ENCODE measurements around the gene PVR. TPM values are rescaled to one million over a fixed set of nuclear protein-coding genes. Genes with fewer than 3 reads are reported as not detected.

PVR gene
- polyA plus RNA-seq, 1 of the 3 experiments (the other 2 are of a cell fraction) = 90.8 TPM

DNA sequence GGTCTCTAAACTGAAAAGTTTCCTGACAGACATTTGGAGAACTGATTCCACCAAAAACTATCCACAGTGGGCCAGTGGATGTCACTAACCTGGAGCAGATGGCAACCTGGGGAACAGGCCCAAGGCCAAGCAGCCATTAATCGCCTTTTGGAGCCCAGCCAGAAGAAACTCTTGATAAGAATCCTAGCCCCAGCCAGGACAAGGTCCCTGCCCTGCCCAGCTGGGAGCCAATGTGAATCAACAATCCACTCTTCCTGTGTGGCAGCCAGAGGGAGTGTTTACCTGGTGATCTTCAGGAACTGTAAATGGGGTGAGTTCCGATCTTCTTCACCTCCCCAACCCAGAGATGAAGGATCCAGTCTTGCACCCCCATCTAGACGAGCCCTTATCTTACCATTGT lies 44.8 kb upstream of the PVR start (continued):
- TF ChIP-seq, protein P1, sequence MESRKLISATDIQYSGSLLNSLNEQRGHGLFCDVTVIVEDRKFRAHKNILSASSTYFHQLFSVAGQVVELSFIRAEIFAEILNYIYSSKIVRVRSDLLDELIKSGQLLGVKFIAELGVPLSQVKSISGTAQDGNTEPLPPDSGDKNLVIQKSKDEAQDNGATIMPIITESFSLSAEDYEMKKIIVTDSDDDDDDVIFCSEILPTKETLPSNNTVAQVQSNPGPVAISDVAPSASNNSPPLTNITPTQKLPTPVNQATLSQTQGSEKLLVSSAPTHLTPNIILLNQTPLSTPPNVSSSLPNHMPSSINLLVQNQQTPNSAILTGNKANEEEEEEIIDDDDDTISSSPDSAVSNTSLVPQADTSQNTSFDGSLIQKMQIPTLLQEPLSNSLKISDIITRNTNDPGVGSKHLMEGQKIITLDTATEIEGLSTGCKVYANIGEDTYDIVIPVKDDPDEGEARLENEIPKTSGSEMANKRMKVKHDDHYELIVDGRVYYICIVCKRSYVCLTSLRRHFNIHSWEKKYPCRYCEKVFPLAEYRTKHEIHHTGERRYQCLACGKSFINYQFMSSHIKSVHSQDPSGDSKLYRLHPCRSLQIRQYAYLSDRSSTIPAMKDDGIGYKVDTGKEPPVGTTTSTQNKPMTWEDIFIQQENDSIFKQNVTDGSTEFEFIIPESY (IDR thresholded peaks at IDR 0.05; ENCODE audit: borderline replicate concordance, low read depth) = no peak
- TF ChIP-seq MEF2A (IDR thresholded peaks at IDR 0.05; ENCODE audit: borderline replicate concordance, low read depth) (no peak), SMC3 (IDR thresholded peaks at IDR 0.05; ENCODE audit: low read depth, low read length) (no peak), JUND (IDR thresholded peaks at IDR 0.05) (no peak), EP300 (IDR thresholded peaks at IDR 0.05; ENCODE audit: borderline replicate concordance in 1 of 2, low read depth in 1 of 2, low read length in 1 of 2) (no peak), FOXM1 (IDR thresholded peaks at IDR 0.05; ENCODE audit: low read depth) (no peak), FOSL2 (IDR thresholded peaks at IDR 0.05; ENCODE audit: borderline replicate concordance, low read depth) (no peak), GATA2 (CRISPR knock-in tag; IDR thresholded peaks at IDR 0.05) (no peak), EZH2phosphoT487 (IDR thresholded peaks at IDR 0.05; ENCODE audit: borderline replicate concordance, low read depth) (no peak), NRF1 (IDR thresholded peaks at IDR 0.05; ENCODE audit: low read depth, low read length) (no peak)

DNA sequence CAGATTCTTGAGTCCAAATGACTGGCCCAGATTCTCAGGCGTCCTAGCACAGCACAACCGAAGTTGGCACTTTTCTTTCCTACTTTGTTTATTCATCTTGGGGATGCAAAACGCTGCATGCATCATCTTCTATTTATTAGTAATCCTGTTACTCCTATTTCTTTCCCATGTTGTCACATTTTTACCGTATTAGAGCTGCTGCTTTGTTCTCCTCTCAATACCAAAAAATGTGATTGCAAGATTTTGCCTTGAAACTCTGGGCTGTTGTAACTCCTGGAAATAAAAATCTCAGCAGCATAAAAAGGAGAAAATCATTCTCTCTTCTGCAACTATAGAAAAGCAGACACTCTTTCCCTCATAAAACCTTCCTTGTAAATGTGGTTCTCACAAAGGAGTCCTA lies 43.2 kb upstream of the PVR start:
- H3K79me2 ChIP-seq (ENCODE audit: insufficient read depth) = no peaks in the 10 kb centered on the region
- peaks cover 33% of the 10 kb centered on the region for H3F3A ChIP-seq (replicated peaks; ENCODE audit: insufficient read depth)
- H3K4me1 ChIP-seq (ENCODE audit: control insufficient read depth in 1 of 2, insufficient read depth in 2 of 2, low read depth in 1 of 2, low read length in 1 of 2) = peaks cover 0 to 10% of the 10 kb centered on the region in 2 experiments; a peak in 2 of 4 replicates
- H3K4me2 ChIP-seq = no peak overlapping the region
- no peaks in the 10 kb centered on the region for H3K27me3 ChIP-seq (ENCODE audit: insufficient read depth)
- peak overlapping the region; percentile 12; the same call in 1 of the 2 replicates for H3K9ac ChIP-seq
- WGBS (ENCODE audit: low lambda C conversion rate) = 24% methylated on average over 4 of the region's 4 CpGs
- no peak overlapping the region for H3K4me3 ChIP-seq (ENCODE audit: low read depth in 2 of 2, low read length in 1 of 2)
- no peaks in the 10 kb centered on the region for H3K9me3 ChIP-seq
- H2AFZ ChIP-seq (ENCODE audit: low read depth) = no peak overlapping the region; the same call in 1 of the 2 replicates
- no peaks in the 10 kb centered on the region for H3K9me2 ChIP-seq
- H4K20me1 ChIP-seq (ENCODE audit: insufficient read depth) = no peaks in the 10 kb centered on the region
- POLR2A ChIA-PET = no interaction called here
- no peak for TF ChIP-seq FOSL2 (IDR thresholded peaks at IDR 0.05; ENCODE audit: borderline replicate concordance, low read depth)
- TF ChIP-seq MEF2A (IDR thresholded peaks at IDR 0.05; ENCODE audit: borderline replicate concordance, low read depth) = no peak
- TF ChIP-seq, protein P2, sequence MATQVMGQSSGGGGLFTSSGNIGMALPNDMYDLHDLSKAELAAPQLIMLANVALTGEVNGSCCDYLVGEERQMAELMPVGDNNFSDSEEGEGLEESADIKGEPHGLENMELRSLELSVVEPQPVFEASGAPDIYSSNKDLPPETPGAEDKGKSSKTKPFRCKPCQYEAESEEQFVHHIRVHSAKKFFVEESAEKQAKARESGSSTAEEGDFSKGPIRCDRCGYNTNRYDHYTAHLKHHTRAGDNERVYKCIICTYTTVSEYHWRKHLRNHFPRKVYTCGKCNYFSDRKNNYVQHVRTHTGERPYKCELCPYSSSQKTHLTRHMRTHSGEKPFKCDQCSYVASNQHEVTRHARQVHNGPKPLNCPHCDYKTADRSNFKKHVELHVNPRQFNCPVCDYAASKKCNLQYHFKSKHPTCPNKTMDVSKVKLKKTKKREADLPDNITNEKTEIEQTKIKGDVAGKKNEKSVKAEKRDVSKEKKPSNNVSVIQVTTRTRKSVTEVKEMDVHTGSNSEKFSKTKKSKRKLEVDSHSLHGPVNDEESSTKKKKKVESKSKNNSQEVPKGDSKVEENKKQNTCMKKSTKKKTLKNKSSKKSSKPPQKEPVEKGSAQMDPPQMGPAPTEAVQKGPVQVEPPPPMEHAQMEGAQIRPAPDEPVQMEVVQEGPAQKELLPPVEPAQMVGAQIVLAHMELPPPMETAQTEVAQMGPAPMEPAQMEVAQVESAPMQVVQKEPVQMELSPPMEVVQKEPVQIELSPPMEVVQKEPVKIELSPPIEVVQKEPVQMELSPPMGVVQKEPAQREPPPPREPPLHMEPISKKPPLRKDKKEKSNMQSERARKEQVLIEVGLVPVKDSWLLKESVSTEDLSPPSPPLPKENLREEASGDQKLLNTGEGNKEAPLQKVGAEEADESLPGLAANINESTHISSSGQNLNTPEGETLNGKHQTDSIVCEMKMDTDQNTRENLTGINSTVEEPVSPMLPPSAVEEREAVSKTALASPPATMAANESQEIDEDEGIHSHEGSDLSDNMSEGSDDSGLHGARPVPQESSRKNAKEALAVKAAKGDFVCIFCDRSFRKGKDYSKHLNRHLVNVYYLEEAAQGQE (IDR thresholded peaks at IDR 0.05; ENCODE audit: low read depth, low read length) = no peak
- TF ChIP-seq, protein P1 (IDR thresholded peaks at IDR 0.05; ENCODE audit: borderline replicate concordance, low read depth) = no peak
- DNase-seq = no peak
- CTCF ChIA-PET = interaction anchor here (0.7 to 1.9 kb wide), 2 partner anchors 10 to 29 kb away, joined by 3 to 9 read pairs; no protein-coding TSS in a partner anchor
- H3K36me3 ChIP-seq (replicated peaks in 1 of 2; ENCODE audit: control insufficient read depth in 1 of 2, insufficient read depth in 2 of 2, low read length in 1 of 2) = no peaks in the 10 kb centered on the region
- H3K27ac ChIP-seq (ENCODE audit: low read depth in 2 of 2, low read length in 1 of 2) = 0 out of 4 replicates have a peak overlapping the region, but pooled peaks of 1 of the 2 experiments have one; percentile 22

Data from SK-N-SH (cell line).